Caco-2 (cell line): ENCODE results near the gene BCAN. TPM values are rescaled to one million over a fixed set of nuclear protein-coding genes. Genes with fewer than 3 reads are reported as not detected.

Experiments used
- BruUV-seq: library from RNA; stranded (reverse); fragments of 400-500 nt; replicated peaks from 2 replicates; lab custom pipeline; 2021; lab: Mats Ljungman, UMichigan
- CTCF ChIA-PET: fragments of 300-600 bp; sonication (Branson Sonifier 250); formaldehyde crosslinking; loops from one replicate; lab custom pipeline; 2022; ENCODE audit warnings: antibody characterized with exemption; lab: Charles Lee
- POLR2A ChIA-PET: fragments of 300-600 bp; sonication (Branson Sonifier 250); formaldehyde crosslinking; loops from one replicate; lab custom pipeline; 2022; ENCODE audit warnings: antibody characterized with exemption; lab: Charles Lee
- DNase-seq, 2 experiments: peaks; one replicate each; pipeline versions ENCODE4 v3.0.0 to v3.0.0-alpha.2; 2020 to 2022
- H3K27me3 ChIP-seq: replicated peaks from 2 replicates; pipeline ENCODE4 v1.6.0; 2011; ENCODE audit warnings: low read length; ENCODE audit not compliant: control insufficient read depth, insufficient read depth
- H3K36me3 ChIP-seq: 2 replicates; pipeline ENCODE4 v1.5.1; 2011; ENCODE audit warnings: low read length; ENCODE audit not compliant: control insufficient read depth, insufficient read depth
- H3K4me1 ChIP-seq: fragments of 250-450 bp; sonication (Bioruptor Pico); 2 replicates; pipeline ENCODE4 v1.5.1; 2020; ENCODE audit warnings: mild to moderate bottlenecking
- H3K4me3 ChIP-seq: 2 replicates; pipeline ENCODE4 v1.5.1; 2011; ENCODE audit warnings: low read depth, mild to moderate bottlenecking, control low read depth, low read length
- H3K9me3 ChIP-seq: fragments of 250-450 bp; sonication (Bioruptor Pico); 2 replicates; pipeline ENCODE4 v1.5.1; 2020; ENCODE audit warnings: mild to moderate bottlenecking, moderate library complexity
- H3K27ac Mint-ChIP-seq: one replicate; pipeline ENCODE4 v1.8.0; 2022; ENCODE audit warnings: mixed read lengths; ENCODE audit not compliant: unreplicated experiment
- H3K27me3 Mint-ChIP-seq: one replicate; pipeline ENCODE4 v1.8.0; 2022; ENCODE audit warnings: mixed read lengths; ENCODE audit not compliant: insufficient read depth, unreplicated experiment
- H3K36me3 Mint-ChIP-seq: one replicate; pipeline ENCODE4 v1.8.0; 2022; ENCODE audit warnings: mild to moderate bottlenecking, mixed read lengths; ENCODE audit not compliant: insufficient read depth, unreplicated experiment
- H3K4me1 Mint-ChIP-seq: one replicate; pipeline ENCODE4 v1.8.0; 2022; ENCODE audit warnings: low read depth, mixed read lengths; ENCODE audit not compliant: unreplicated experiment
- H3K4me3 Mint-ChIP-seq: one replicate; pipeline ENCODE4 v1.8.0; 2022; ENCODE audit warnings: mild to moderate bottlenecking, moderate library complexity, mixed read lengths; ENCODE audit not compliant: unreplicated experiment
- H3K9me3 Mint-ChIP-seq: one replicate; pipeline ENCODE4 v1.8.0; 2022; ENCODE audit warnings: mixed read lengths; ENCODE audit not compliant: unreplicated experiment
- CTCF ChIP-seq, 2 experiments: fragments of 200-600 bp in 1 of 2; IDR thresholded peaks; 1 replicate in 1 of 2; 2 replicates in 1 of 2; pipeline versions ENCODE4 v1.5.1 to v1.8.0; 2011 to 2022; ENCODE audit warnings: antibody characterized with exemption in 1 of 2, control low read depth in 1 of 2, inconsistent platforms in 1 of 2, low read depth in 1 of 2, low read length in 1 of 2, mild to moderate bottlenecking in 1 of 2, moderate library complexity in 1 of 2; ENCODE audit not compliant: insufficient read depth in 1 of 2, severe bottlenecking in 1 of 2, unreplicated experiment in 1 of 2
- intact Hi-C: fragments of 100-400 bp; cut with micrococcal nuclease; formaldehyde crosslinking; loops from one replicate; pipeline ENCODE4 v1.10.0; 2022; ENCODE audit not compliant: unreplicated experiment
- total RNA-seq: library from RNA; stranded (reverse); gene quantifications from 2 replicates; pipeline ENCODE4 v1.2.3, GENCODE V29; 2022

The BCAN gene
- total RNA-seq, 1 experiment from 2014 or later = not detected

- POLR2A ChIA-PET = interaction anchor here (2.5 to 2.7 kb wide), 2 partner anchors 14 to 16 kb away, joined by 19 to 24 read pairs; partner anchors contain the start of genes CRABP2 and NES
- peaks cover 23% of the 10 kb centered on the region for H3K4me1 Mint-ChIP-seq
Measured at GRCh38 chr1:156690675-156691036, 48.7 kb downstream of the BCAN start.

DNA sequence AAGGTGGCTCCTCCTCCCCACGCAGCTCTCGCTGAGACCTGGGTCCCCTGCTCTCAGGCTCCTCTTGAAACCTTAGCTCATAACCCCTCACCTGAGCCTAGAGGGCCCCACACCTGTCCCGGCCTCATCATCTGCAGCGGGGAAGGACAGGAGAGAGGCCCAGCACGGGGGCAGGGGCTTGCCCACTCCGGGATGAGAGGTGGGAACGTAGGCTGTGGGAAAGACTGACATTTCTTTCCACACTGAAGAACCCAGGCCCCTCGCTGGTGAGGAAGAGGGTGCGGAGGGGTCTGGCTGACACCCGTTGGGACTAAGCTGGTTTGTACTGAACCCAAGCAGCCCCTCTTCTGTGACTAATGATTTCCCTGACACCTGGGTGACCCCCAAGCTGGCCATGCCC lies 49.3 kb downstream of the BCAN start:
- ChIA-PET POLR2A (interaction anchor here (2.5 to 2.7 kb wide), 2 partner anchors 14 to 15 kb away, joined by 19 to 24 read pairs; partner anchors contain the start of genes CRABP2 and NES), CTCF (interaction anchor here (1.2 to 5.2 kb wide), 7 partner anchors 9 to 36 kb away, joined by 4 to 262 read pairs (median 24); partner anchors contain the start of genes CRABP2, ISG20L2, METTL25B and NES)
- DNase-seq = no peak
- no TSS peak for BruUV-seq
- H3K27ac Mint-ChIP-seq = no peak overlapping the region
- no peaks in the 10 kb centered on the region for H3K36me3 ChIP-seq
- intact Hi-C loops = no loop called here
- no peaks in the 10 kb centered on the region for H3K9me3 Mint-ChIP-seq
- H3K27me3 Mint-ChIP-seq = no peaks in the 10 kb centered on the region
- peaks cover 4% of the 10 kb centered on the region for H3K36me3 Mint-ChIP-seq
- peaks cover 49% of the 10 kb centered on the region for H3K4me1 ChIP-seq
- H3K4me3 Mint-ChIP-seq = no peak overlapping the region
- TF ChIP-seq CTCF (IDR thresholded peaks at IDR 0.05; ENCODE audit: insufficient read depth in 1 of 2, low read depth in 1 of 2, low read length in 1 of 2, severe bottlenecking in 1 of 2, unreplicated experiment in 1 of 2) = no peak
- peaks cover 23% of the 10 kb centered on the region for H3K4me1 Mint-ChIP-seq
- H3K9me3 ChIP-seq = no peaks in the 10 kb centered on the region
- H3K4me3 ChIP-seq = no peak overlapping the region
- H3K27me3 ChIP-seq = no peaks in the 10 kb centered on the region

More at GRCh38 chr1:156690675-156691036, 48.7 kb downstream of the BCAN start:
- Histone ChIP-seq H3K4me3 (no peak overlapping the region), H3K4me1 (peaks cover 49% of the 10 kb centered on the region), H3K27me3 (no peaks in the 10 kb centered on the region), H3K36me3 (no peaks in the 10 kb centered on the region), H3K9me3 (no peaks in the 10 kb centered on the region)
- no peak for TF ChIP-seq CTCF (IDR thresholded peaks at IDR 0.05; ENCODE audit: insufficient read depth in 1 of 2, low read depth in 1 of 2, low read length in 1 of 2, severe bottlenecking in 1 of 2, unreplicated experiment in 1 of 2)
- no peak overlapping the region for H3K27ac Mint-ChIP-seq
- no peak overlapping the region for H3K4me3 Mint-ChIP-seq
- no peaks in the 10 kb centered on the region for H3K27me3 Mint-ChIP-seq
- intact Hi-C loops = no loop called here
- DNase-seq = no peak
- peaks cover 4% of the 10 kb centered on the region for H3K36me3 Mint-ChIP-seq
- CTCF ChIA-PET = interaction anchor here (1.2 to 5.2 kb wide), 10 partner anchors 8 to 237 kb away, joined by 4 to 262 read pairs (median 16); partner anchors contain the start of genes CRABP2, ISG20L2, METTL25B and NES
- H3K9me3 Mint-ChIP-seq = no peaks in the 10 kb centered on the region
- no TSS peak for BruUV-seq

GRCh38 chr1:156691665-156692440 lies 49.9 kb downstream of the BCAN start:
- TF ChIP-seq CTCF (IDR thresholded peaks at IDR 0.05; ENCODE audit: insufficient read depth in 1 of 2, low read depth in 1 of 2, low read length in 1 of 2, severe bottlenecking in 1 of 2, unreplicated experiment in 1 of 2) = no peak
- no TSS peak for BruUV-seq
- Histone ChIP-seq H3K27me3 (no peaks in the 10 kb centered on the region), H3K4me3 (no peak overlapping the region), H3K36me3 (no peaks in the 10 kb centered on the region), H3K4me1 (peaks cover 49% of the 10 kb centered on the region), H3K9me3 (no peaks in the 10 kb centered on the region)
- CTCF ChIA-PET = interaction anchor here (0.5 to 5.2 kb wide), 7 partner anchors 9 to 236 kb away, joined by 3 to 262 read pairs (median 4); partner anchors contain the start of genes CRABP2, ISG20L2, METTL25B and NES
- DNase-seq = no peak
- Mint-ChIP-seq H3K4me3 (no peak overlapping the region), H3K9me3 (no peaks in the 10 kb centered on the region), H3K36me3 (peaks cover 4% of the 10 kb centered on the region), H3K27ac (peak overlapping the region; percentile 53), H3K27me3 (no peaks in the 10 kb centered on the region), H3K4me1 (peaks cover 23% of the 10 kb centered on the region)
- POLR2A ChIA-PET = interaction anchor here (2.5 kb wide), 1 partner anchor 15 kb away, joined by 24 read pairs; the partner anchor contains the start of gene NES
- intact Hi-C loops = no loop called here
